Suppressor macrophage treated with lipopolysaccharide for 1 hour (primary cell): ENCODE results near the gene GRWD1.

Experiments used
- DNase-seq, 3 donors: peaks; one replicate each; pipeline ENCODE4 v3.0.0-alpha.2; 2020 to 2022

GRWD1 gene

DNA sequence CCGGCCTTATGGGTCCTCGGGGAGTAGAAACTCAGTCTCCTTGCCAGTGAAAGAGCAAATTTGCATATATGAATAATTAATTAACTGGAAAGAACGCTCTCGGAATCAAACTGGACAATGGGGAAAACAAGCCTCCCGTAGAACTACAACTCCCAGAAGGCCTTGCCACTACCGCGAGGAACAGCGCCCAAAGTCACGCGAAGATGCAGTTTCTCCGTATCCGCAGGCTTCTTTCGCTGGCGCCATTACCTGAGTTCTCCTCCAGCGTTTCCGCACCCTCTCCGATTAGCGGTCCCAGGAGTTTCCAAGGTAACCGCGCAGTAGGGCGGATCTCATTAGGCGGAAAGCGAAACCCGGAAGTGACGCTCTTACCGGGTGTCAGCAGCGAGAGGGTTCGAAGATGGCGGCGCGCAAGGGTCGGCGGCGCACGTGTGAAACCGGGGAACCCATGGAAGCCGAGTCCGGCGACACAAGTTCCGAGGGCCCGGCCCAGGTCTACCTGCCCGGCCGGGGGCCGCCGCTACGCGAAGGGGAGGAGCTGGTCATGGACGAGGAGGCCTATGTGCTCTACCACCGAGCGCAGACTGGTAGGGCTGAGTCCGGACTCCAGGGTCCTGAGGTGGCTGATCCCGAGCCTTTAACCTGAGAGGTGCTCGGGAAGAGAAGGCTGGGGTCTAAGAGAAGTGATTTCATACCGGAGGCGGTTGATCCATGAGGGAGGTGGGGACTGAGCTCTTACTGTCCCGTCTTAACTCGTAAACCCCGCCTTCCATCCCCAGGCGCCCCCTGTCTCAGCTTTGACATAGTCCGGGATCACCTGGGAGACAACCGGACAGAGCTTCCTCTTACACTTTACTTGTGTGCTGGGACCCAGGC lies at the start of gene GRWD1:
Gene GRWD1 (plus strand): TSS at position 378 of the 876 bp plus-strand sequence. CDS start 23 bp downstream, at position 401.
- DNase-seq: peak; percentile 94 to 96 (median 95)

DNA sequence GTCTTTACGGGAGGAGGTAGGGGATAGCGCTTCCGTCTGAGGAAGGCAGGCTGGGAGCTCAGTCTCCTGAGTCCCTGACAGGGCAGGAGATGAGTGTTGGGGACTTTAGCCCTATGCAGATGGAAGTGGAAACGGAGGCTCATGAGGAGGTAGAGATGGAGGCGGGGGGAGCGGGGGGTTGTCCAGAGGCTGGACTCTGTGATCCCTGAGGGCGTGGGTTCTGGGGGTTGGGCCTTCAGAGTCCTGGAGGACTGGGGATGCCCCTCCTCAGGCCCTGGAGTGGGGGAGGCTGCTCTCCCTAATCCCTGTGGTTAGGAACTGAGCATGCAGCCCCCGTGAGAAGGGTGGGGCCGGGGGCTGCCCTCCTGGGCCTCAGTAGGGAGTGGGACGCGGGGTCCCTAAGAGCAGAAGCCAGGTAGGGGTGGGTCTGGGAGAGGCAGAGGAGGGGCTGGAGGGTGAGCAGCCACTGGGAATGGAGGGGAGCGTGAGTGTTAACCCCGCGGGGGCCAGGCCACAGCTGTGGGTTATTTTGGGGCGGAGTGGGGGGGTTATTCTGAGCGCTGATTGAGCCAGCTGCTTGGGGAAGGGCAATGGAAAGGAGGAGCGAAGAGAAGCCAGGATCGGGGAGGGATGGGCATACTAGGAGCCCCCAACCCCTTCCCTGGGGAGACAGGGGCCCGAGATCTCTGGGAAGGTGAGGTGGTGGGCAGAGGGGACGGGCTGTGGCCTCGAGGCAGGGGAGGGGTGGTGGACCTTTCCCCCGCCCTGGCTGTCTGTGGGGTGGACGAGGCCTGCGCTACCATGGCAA lies 49.6 kb upstream of the GRWD1 start:
- no peak for DNase-seq

DNA sequence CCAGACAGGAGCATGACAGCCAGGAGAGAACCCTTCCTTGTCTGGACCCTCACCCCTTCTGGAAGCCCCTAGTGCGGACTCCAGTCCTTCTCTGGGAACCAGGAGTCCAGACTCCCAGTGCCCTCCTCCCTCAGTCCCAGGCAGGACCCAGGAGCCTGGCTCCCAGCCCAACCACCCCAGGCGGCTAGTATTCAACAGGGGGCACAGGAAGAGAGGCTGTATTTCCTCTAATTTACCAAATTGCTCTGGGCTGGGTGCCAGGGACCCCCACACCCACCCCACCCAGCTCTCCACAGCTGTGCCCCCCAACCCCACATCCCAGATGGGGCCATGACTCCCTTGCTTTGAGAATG lies 49.0 kb upstream of the GRWD1 start:
- no peak for DNase-seq

GRCh38 chr19:48397263-48398101 lies 48.3 kb upstream of the GRWD1 start:
- no peak for DNase-seq

DNA sequence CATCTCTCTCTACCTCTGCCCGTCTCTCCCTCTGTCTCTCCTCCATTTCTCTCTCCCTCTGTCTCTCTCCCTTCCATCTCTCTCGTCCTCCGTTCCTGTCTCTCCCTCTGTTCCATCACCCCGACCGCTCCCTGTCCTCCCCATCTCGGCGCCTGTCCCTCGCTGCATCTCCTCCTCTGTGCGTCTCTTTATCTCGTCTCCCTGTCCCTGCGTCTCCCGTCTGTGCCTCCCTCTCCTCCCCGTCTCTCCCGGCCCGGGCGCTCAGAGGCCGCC lies 47.7 kb upstream of the GRWD1 start:
- DNase-seq: no peak

DNA sequence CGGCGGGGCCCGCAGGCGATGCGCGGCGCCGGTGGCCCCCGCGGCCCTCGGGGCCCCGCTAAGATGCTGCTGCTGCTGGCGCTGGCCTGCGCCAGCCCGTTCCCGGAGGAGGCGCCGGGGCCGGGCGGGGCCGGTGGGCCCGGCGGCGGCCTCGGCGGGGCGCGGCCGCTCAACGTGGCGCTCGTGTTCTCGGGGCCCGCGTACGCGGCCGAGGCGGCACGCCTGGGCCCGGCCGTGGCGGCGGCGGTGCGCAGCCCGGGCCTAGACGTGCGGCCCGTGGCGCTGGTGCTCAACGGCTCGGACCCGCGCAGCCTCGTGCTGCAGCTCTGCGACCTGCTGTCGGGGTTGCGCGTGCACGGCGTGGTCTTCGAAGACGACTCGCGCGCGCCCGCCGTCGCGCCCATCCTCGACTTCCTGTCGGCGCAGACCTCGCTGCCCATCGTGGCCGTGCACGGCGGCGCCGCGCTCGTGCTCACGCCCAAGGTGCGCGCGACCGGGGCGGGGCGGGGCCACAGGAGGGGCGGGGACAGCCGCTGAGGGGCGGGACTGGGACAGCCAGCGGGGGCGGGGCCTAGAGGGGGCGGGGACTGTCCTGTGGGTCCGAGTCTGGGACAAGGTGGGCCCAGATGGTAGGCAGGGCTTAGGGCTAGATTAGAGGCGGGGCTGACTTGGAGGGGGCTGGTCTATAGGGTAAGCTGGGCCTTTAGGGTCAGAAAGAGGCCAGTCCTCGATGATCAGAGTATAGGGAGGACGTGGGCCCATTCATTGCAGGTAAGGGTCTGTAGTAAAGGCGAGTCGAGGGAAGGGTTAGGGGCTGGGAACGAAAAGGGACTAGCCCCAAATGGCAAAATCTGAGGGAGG lies 47.2 kb upstream of the GRWD1 start:
- peak; percentile 69 to 85 (median 70) for DNase-seq

GRCh38 chr19:48400018-48400742 lies 45.6 kb upstream of the GRWD1 start:
- DNase-seq: peak in 1 of 3 donors; percentile 27

DNA sequence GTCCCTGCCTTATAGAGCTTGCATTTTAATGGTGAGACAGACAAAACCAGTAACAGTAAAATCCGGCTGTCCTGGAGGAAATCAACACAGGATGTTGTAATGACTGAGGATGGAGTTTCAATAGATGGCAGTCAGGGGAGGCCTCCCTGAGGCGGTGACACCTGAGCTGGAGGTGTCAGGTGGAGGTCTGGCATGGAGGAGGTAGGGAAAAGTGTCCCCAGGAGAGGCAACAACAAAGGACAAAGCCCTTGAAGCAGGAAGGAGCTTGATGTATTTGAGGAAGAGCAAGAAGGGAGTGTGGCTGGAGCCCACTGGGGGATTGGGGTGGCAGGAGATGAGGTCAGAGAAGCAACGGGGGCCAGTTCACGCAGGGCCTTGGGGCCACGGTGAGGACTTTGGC lies 44.5 kb upstream of the GRWD1 start:
- DNase-seq: no peak

- DNase-seq: peak; percentile 80 to 82 (median 82)
Observed at GRCh38 chr19:48403606-48404005, 42.2 kb upstream of the GRWD1 start.

DNA sequence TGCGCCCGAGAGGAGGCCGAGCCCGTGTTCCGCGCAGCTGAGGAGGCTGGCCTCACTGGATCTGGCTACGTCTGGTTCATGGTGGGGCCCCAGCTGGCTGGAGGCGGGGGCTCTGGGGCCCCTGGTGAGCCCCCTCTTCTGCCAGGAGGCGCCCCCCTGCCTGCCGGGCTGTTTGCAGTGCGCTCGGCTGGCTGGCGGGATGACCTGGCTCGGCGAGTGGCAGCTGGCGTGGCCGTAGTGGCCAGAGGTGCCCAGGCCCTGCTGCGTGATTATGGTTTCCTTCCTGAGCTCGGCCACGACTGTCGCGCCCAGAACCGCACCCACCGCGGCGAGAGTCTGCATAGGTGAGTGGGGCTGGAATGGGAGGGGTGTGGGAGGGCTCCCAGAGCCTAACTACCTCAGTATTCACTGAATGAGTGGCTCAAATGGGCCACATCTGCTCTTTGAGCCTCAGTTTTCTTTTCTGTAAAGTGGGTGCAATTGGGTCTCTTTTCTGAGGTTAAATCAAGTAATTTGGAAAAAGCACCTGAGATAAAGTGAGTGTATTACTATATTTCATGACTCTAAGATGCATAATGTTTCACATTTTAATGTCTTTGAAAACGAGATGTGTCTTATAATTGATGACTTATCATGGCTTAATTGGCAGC lies 40.6 kb upstream of the GRWD1 start:
- DNase-seq: no peak

DNA sequence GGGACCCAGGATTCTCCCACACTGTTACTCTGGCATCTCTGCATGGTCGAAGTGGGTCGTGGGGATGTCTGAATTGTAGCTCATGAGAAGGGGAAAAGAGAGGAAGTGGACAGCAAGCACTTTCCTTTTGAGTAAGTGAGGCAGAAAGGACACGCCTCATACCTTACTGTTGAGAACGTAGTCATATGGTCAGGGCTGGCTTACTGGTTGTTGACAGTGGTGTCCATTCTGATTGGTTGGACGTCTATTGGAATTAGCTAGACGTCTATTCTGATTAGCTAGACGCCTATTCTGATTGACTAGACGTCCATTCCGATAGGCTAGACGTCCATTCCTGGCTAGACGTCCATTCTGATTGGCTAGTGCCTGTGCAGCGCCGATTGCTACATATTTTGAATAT lies 39.9 kb upstream of the GRWD1 start:
- DNase-seq: no peak

DNA sequence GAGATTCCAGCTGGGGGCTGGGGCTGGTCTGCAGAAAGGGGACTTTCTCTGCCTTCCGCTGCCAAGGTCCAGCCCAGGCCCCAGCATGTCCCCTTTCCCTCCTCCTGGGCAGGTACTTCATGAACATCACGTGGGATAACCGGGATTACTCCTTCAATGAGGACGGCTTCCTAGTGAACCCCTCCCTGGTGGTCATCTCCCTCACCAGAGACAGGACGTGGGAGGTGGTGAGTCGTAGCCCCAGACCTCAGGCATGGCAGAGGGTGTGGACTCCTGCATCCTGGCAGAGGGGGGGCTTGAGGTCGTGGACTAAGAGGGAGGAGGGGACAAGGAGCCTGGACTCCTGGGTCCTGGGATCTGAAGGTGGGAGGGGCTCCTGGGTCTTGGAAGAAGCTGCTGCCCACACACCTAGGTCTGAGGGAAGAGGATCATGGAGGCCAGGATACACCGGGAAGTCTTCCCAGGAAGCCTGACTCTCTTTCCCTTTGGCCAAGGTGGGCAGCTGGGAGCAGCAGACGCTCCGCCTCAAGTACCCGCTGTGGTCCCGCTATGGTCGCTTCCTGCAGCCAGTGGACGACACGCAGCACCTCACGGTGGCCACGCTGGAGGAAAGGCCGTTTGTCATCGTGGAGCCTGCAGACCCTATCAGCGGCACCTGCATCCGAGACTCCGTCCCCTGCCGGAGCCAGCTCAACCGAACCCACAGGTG lies 31.8 kb upstream of the GRWD1 start:
- DNase-seq: no peak

- DNase-seq: peak; percentile 89 to 98 (median 95)
Observed at GRCh38 chr19:48415395-48415794, 30.4 kb upstream of the GRWD1 start.

- no peak for DNase-seq
Observed at GRCh38 chr19:48415806-48416221, 30.0 kb upstream of the GRWD1 start.

DNA sequence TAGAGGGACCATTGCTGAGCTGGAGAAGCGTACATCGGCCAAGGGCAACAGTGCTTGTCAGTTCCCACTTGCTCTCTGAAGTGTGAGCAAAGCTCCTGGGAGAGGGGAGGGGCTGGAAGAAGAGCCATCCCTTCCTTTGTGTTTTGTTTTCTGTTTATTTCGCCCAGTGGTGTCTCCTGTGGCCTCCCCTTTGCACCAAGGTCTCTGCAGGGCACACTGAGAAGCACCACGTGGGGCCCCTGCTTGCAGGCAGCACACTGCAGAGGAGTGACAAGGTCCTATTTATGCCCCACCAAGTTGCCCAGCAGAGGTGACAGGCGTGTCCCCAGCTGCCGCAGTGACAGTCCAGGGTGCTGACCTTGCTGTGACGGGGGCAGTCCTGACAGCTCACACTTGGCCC lies 28.4 kb upstream of the GRWD1 start:
- DNase-seq: no peak

- DNase-seq: peak; percentile 43 to 52 (median 44)
Observed at GRCh38 chr19:48418317-48419064, 27.3 kb upstream of the GRWD1 start.

DNA sequence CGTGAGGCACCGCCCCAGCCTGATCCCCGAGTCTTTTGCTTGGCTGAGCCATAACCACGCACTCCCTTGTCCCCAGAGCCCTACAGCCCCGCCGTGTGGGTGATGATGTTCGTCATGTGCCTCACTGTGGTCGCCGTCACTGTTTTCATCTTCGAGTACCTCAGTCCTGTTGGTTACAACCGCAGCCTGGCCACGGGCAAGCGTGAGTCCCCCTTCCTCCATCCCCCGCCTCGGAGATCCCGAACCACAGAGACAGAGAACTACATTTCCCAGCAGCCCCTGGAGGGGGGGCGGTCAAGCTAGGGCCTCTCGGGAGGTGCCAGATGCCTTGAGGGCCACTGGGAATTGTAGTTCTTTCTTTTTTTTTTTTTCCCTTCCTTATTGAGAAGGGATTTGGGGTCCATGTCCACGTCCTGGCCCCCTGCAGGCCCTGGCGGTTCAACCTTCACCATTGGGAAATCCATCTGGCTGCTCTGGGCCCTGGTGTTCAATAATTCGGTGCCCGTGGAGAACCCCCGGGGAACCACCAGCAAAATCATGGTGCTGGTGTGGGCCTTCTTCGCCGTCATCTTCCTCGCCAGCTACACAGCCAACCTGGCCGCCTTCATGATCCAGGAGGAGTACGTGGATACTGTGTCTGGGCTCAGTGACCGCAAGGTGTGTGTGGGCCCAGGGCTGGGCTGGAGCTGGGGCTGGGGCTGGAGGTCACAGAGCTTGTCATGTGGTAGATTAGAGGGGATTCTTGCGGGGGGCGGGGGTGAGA lies 26.4 kb upstream of the GRWD1 start:
- DNase-seq: peak; percentile 67 to 83 (median 71)

GRCh38 chr19:48421548-48421947 lies 24.2 kb upstream of the GRWD1 start:
- DNase-seq: no peak
